ENCODE results near the gene DIP2A.

DIP2A gene

DNA sequence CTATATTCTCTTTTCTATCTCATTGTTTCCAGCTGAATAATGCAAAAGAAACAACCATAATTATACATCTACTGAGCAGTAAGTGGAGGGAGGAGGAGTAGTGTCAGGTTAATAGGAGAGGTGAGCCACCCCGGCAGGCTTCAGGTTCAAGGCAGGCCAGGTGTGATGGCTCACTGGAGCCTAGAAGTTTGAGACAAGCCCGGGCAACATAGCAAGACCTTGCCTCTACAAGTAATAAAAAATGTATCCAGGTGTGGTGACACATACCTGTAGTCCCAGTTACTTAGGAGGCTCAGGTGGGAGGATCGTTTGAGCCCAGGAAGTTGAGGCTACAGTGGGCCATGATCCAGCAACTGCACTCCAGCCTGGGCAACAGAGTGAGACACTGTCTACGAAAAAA lies 1.9 kb upstream of the DIP2A start:
- peak overlapping the region; percentile 97 for H3K9ac ChIP-seq (ENCODE audit: low read length)
- H3F3A ChIP-seq (ENCODE audit: insufficient read depth): peaks cover 9% of the 10 kb centered on the region
- no peaks in the 10 kb centered on the region for H3K27me3 ChIP-seq (ENCODE audit: low read length)
- no peak overlapping the region for H3K4me3 ChIP-seq (ENCODE audit: insufficient read depth, low read length, poor library complexity, severe bottlenecking)
- H3K27ac ChIP-seq (ENCODE audit: low read depth, low read length): no peak overlapping the region
- H2AFZ ChIP-seq (ENCODE audit: low read depth, low read length, severe bottlenecking): no peak overlapping the region
- no peaks in the 10 kb centered on the region for H3K9me2 ChIP-seq (replicated peaks; ENCODE audit: insufficient read depth, low read length)
- H3K36me3 ChIP-seq (ENCODE audit: low read length): 0 out of 2 replicates have a peak, but pooled peaks cover 2% of the 10 kb centered on the region
- no peaks in the 10 kb centered on the region for H4K20me1 ChIP-seq (ENCODE audit: low read depth, low read length)
- peaks cover 78% of the 10 kb centered on the region for H3K79me2 ChIP-seq (ENCODE audit: insufficient read depth, low read length)
- no peaks in the 10 kb centered on the region for H3K9me3 ChIP-seq (ENCODE audit: insufficient read depth, low read length)
- TF ChIP-seq, protein P1, sequence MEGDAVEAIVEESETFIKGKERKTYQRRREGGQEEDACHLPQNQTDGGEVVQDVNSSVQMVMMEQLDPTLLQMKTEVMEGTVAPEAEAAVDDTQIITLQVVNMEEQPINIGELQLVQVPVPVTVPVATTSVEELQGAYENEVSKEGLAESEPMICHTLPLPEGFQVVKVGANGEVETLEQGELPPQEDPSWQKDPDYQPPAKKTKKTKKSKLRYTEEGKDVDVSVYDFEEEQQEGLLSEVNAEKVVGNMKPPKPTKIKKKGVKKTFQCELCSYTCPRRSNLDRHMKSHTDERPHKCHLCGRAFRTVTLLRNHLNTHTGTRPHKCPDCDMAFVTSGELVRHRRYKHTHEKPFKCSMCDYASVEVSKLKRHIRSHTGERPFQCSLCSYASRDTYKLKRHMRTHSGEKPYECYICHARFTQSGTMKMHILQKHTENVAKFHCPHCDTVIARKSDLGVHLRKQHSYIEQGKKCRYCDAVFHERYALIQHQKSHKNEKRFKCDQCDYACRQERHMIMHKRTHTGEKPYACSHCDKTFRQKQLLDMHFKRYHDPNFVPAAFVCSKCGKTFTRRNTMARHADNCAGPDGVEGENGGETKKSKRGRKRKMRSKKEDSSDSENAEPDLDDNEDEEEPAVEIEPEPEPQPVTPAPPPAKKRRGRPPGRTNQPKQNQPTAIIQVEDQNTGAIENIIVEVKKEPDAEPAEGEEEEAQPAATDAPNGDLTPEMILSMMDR (IDR thresholded peaks at IDR 0.05; ENCODE audit: insufficient read depth, low read length, poor library complexity, severe bottlenecking): no peak
- TF ChIP-seq EZH2phosphoT487 (conservative IDR thresholded peaks at IDR 0.05; ENCODE audit: low read length): no peak
- H3K4me2 ChIP-seq (ENCODE audit: low read depth, low read length, poor library complexity, severe bottlenecking): peak overlapping the region; percentile 81

DNA sequence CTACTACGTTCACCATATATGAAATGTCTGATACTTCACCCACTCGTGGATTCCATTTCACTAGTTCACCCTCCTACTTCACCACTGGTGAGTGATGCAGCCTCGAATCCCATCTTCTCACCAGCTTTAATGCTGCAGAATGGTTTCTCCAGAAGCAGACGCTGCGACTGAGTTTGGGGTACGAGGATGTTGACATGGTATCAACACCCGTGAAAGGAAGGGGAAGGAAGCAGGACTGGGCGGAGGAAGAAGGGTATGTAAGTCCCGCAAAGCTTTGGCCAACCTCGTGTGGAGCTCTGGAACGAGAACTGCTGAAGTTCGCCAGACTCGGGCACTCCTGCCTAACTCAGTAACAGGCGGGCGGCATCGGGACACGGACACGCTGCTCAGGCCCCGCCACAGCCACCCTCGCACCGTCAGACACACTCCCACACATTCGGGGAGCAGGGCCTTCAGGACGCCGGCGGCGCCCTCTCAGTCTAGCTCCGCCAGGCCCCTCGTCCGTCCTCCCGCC lies 833 bp upstream of the DIP2A start:
- Histone ChIP-seq H3K27ac (ENCODE audit: low read depth, low read length) (peak overlapping the region; percentile 62), H4K20me1 (ENCODE audit: low read depth, low read length) (no peaks in the 10 kb centered on the region), H3K4me2 (ENCODE audit: low read depth, low read length, poor library complexity, severe bottlenecking) (peak overlapping the region; percentile 81), H3F3A (ENCODE audit: insufficient read depth) (peaks cover 14% of the 10 kb centered on the region), H3K36me3 (ENCODE audit: low read length) (0 out of 2 replicates have a peak, but pooled peaks cover 2% of the 10 kb centered on the region), H3K9me2 (replicated peaks; ENCODE audit: insufficient read depth, low read length) (no peaks in the 10 kb centered on the region), H3K27me3 (ENCODE audit: low read length) (no peaks in the 10 kb centered on the region), H3K9me3 (ENCODE audit: insufficient read depth, low read length) (no peaks in the 10 kb centered on the region), H2AFZ (ENCODE audit: low read depth, low read length, severe bottlenecking) (peak overlapping the region; percentile 75), H3K4me3 (ENCODE audit: insufficient read depth, low read length, poor library complexity, severe bottlenecking) (peak overlapping the region; percentile 89), H3K9ac (ENCODE audit: low read length) (peak overlapping the region; percentile 97), H3K79me2 (ENCODE audit: insufficient read depth, low read length) (peaks cover 74% of the 10 kb centered on the region)
- TF ChIP-seq EZH2phosphoT487 (conservative IDR thresholded peaks at IDR 0.05; ENCODE audit: low read length): no peak
- TF ChIP-seq, protein P1 (IDR thresholded peaks at IDR 0.05; ENCODE audit: insufficient read depth, low read length, poor library complexity, severe bottlenecking): no peak

DNA sequence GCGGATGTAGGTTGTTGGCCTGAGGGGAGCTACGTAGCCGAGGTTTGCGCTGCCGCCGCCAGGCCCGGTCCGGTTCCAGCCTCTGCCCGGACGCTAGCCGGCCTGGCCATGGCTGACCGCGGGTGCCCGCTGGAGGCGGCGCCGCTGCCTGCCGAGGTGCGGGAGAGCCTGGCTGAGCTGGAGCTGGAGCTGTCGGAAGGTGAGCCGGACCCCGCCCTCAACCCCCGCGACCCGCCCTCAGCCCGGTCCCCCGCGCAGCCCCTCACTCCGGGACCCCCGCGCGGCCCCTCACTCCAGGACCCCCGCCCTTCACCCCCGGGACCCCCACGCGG lies 299 bp downstream of the DIP2A start:
- no peaks in the 10 kb centered on the region for H3K9me3 ChIP-seq (ENCODE audit: insufficient read depth, low read length)
- no peaks in the 10 kb centered on the region for H4K20me1 ChIP-seq (ENCODE audit: low read depth, low read length)
- TF ChIP-seq EZH2phosphoT487 (conservative IDR thresholded peaks at IDR 0.05; ENCODE audit: low read length): no peak
- TF ChIP-seq, protein P1 (IDR thresholded peaks at IDR 0.05; ENCODE audit: insufficient read depth, low read length, poor library complexity, severe bottlenecking): no peak
- no peaks in the 10 kb centered on the region for H3K27me3 ChIP-seq (ENCODE audit: low read length)
- H2AFZ ChIP-seq (ENCODE audit: low read depth, low read length, severe bottlenecking): peak overlapping the region; percentile 68
- peak overlapping the region; percentile 97 for H3K9ac ChIP-seq (ENCODE audit: low read length)
- peak overlapping the region; percentile 90 for H3K4me3 ChIP-seq (ENCODE audit: insufficient read depth, low read length, poor library complexity, severe bottlenecking)
- no peaks in the 10 kb centered on the region for H3K9me2 ChIP-seq (replicated peaks; ENCODE audit: insufficient read depth, low read length)
- peak overlapping the region; percentile 88 for H3K4me2 ChIP-seq (ENCODE audit: low read depth, low read length, poor library complexity, severe bottlenecking)
- peak overlapping the region; percentile 48; the same call in 1 of the 2 replicates for H3K27ac ChIP-seq (ENCODE audit: low read depth, low read length)
- 0 out of 2 replicates have a peak, but pooled peaks cover 2% of the 10 kb centered on the region for H3K36me3 ChIP-seq (ENCODE audit: low read length)
- peaks cover 14% of the 10 kb centered on the region for H3F3A ChIP-seq (ENCODE audit: insufficient read depth)
- peaks cover 71% of the 10 kb centered on the region for H3K79me2 ChIP-seq (ENCODE audit: insufficient read depth, low read length)

Measured in SU-DHL-6 (cell line).